NCI-H82 treated with DMSO at 0.1 percent for 48 hours (cell line): Measurements from ENCODE around the gene PLK5.
A peak's percentile ranks its signal among the peaks of the same experiment; 100 is the strongest.
"Not testable (repeated sequence)": the region's sequence is repeated elsewhere in the genome, so short reads cannot be mapped to it uniquely, and the experiment has no call there.

Experiments used
- DNase-seq: peaks from one replicate; lab custom pipeline; 2025; ENCODE audit not compliant: unreplicated experiment; lab: John Stamatoyannopoulos, UW

The PLK5 gene, protein sequence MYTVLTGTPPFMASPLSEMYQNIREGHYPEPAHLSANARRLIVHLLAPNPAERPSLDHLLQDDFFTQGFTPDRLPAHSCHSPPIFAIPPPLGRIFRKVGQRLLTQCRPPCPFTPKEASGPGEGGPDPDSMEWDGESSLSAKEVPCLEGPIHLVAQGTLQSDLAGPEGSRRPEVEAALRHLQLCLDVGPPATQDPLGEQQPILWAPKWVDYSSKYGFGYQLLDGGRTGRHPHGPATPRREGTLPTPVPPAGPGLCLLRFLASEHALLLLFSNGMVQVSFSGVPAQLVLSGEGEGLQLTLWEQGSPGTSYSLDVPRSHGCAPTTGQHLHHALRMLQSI

DNA sequence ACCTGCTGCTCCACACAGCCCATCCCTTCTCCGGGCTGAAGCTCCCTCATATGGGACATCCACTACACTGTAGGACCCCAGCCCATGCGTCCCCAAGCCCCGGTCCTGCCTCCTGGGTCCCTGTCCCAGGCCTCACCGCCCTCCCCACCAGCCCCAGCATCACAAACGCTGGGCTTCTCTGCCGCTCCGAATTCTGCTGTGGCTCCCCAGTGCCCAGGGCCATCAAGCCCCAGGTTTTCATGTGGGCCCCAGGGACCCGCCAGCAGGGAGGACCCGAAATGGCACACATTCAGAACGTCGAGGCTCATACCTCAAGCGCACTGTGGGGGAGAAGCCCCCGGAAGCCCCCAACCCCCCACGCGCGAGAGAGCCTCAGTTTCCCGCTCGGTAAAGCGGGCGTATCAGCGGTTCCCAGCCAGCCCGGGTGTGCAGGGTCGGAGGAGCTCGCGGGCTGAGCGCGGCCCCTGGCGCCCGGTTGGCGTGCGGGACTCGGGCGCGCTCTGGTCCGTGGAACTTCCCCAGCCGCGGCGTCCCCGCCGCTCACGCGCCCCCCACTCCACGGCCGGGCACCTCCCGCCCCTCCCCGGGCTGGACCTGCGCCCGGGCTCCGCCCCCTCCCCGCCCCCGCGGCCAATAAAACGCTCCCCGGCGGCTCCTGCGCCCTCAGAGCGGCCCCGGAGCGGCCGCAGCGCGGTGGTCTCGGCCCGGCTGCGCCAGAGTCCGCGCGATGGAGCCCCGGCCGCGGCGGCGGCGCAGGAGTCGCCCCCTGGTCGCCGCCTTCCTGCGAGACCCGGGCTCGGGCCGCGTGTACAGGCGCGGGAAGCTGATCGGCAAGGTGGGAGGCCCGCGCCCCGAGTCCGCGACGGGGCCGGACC, at the start of gene PLK5:
Gene PLK5, plus strand, starts transcription at position 666 of the 875 bp plus-strand sequence. CDS start 2,920 bp downstream, outside the sequence.
- no peak for DNase-seq

DNA sequence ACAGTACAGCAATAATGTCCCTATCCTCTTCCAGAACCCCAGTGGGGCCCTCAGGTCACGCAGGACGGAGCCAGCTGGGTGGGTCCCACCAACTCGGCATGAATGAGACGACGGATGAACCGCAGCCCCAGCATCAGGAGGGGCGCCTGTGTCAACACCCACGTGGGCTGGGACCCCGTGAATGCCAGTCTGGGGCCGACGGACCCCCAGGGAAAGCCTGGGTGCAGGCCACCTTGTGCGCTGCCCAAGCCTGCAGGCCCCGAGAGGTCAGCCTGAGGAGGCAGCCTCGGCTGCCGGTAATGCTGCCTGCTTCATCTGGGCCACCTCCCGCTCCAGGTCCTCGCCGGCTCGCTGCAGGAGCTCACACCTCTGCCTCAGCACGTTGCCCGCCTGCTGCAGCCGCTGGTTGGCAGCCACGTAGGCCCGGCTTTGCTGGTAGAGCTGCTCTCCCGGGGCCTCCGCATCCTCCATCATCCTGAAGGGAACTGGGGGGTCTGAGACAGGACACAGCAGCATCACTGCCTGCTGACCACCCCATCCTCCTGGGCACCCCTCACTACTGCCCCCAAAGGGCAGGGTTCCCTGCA, 49.0 kb upstream of the PLK5 start:
- no peak for DNase-seq

DNA sequence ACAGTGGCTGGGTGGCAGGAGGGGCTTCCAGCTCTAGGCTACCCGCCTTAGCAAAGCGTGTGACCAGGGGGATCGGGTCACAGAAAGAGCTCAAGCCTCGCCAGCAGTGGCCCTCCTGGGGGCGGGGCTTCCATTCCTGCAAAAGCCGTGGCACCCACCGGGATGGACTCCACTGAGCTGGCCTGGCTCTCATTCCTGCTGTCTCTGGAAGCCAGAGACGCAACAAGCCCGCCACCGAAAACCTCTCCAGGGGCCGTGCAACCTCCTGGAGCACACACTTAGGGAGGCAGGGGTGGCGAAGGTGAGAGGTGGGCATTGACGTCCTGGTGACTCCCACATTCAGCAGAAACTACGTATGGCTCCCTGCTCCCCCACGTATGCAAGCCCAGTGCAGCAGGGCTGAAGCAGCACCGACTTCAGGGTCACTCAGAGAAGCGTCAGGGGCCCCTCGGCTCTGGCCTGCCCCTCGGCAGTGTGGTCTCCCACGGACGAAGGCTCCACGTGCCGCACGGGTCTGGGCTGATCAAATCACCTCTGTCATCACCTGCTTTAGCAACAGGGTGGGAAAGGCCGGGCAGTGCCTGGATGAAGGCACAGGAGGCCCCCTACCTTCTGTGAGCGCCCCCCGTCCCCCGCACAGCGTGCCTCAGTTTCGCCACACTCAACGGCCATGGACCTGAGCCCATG, 48.0 kb upstream of the PLK5 start:
- DNase-seq: no peak

DNA sequence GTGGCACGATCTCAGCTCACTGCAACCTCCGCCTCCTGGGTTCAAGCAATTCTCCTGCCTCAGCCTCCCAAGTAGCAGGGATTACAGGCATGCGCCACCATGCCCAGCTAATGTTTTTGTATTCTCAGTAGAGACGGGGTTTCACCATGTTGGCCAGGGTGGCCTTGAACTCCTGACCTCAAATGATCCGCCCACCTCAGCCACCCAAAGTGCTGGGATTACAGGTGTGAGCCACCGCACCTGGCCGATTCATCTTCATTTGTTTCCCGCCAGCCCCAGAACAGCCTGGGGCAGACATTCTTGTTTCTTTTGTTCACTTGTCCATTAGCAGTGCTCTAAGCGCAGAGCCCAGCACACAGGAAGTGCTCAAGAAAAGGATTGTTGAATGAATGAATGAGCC, 46.8 kb upstream of the PLK5 start:
- DNase-seq: not testable (repeated sequence)

DNA sequence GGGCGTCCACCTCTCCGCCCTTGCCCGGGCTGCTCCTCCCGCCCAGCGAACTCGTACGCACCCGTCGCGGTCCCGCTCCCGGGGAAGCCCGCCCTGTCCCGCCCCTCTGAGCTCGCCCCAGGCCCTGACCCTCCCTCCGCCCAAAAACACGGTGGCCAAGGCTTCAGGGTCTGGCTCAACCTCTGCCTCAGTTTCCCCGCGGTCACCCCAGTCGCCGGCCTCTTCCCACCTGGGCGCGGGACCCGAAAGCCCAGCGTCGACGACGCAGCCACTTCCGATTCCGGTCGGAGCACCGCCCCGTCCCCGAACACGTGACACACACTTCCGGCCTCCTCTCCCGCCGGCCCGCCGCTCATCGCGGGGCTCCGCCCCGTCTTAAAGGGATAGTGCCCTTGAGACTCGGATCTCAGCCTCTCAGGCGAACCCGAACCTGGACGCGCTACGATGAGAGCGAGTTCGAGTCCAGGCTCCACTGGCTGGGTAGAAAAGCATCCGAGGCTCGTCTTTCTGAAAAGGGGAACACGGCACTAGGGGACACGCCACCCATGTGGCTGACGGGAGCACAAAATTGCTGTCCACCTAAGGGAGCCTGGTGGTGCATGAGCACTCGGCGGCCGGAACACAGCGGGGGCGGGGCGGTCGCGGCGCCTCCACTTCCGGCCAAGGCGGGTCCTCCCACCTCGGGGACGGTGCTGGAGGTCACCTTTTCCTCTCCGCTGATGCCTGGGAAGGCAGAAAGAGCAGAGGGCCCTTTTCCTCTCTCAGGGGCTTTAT, 44.8 kb upstream of the PLK5 start, which contains the start of gene C19orf25:
Gene C19orf25, minus strand, starts transcription at position 282 of the 774 bp plus-strand sequence. CDS start 312 bp downstream, outside the sequence.
- peak; percentile 67 for DNase-seq

DNA sequence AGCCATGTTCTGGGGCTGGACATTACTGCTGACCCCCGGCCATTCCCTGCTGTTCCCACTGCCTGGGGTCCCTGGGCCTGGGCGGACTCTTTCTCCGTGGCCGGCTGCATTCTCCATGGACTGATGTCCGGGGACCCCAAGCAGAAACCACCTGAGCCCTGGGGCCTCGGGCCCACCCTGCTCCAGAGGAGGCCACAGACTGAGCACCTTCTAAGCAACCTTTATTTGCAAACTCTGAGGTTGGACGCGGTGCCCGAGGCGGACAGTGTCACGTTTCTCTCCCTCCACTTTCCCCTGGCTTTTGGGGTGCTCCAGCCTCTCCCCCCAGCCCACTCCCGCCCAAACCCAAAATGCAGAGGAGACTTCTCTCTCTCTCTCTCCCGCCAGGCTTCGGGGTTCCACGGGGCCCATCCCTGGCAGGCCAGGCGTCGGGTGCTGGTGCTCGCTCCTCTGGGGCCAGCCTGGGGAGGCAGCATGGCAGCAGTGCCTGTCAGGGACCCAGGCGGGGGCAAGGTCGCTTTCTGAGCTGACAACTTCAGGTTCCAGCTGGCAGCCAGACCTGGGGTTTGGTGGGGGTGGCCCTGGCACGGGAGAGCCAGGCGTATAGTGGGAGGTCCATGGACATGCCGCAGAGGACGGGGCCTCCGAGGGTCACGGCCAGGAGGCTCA, 42.5 kb upstream of the PLK5 start:
- DNase-seq: no peak

DNA sequence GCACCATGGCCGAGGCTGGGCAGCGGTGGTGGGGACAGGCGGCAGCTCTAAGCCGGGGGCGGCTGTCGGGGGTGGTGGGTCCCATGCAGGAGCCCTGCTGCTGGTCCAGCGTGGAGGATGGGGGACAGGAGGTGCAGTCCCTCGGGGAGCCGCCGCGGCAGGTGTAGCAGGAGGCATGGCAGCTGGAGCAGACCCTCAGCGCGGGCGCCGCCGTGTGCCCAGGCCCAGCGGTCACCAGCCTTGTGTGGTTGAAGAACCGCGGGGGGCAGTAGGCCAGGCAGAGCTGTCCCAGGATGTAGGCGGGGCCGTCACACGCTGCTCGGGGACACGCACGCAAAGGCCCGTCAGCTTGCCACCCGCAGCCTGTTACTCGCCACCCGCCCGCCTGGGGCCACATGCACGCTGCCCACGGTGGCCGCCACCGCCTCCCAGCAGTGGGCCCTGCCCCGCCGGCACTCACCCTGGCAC, 42.0 kb upstream of the PLK5 start:
- DNase-seq: no peak

DNA sequence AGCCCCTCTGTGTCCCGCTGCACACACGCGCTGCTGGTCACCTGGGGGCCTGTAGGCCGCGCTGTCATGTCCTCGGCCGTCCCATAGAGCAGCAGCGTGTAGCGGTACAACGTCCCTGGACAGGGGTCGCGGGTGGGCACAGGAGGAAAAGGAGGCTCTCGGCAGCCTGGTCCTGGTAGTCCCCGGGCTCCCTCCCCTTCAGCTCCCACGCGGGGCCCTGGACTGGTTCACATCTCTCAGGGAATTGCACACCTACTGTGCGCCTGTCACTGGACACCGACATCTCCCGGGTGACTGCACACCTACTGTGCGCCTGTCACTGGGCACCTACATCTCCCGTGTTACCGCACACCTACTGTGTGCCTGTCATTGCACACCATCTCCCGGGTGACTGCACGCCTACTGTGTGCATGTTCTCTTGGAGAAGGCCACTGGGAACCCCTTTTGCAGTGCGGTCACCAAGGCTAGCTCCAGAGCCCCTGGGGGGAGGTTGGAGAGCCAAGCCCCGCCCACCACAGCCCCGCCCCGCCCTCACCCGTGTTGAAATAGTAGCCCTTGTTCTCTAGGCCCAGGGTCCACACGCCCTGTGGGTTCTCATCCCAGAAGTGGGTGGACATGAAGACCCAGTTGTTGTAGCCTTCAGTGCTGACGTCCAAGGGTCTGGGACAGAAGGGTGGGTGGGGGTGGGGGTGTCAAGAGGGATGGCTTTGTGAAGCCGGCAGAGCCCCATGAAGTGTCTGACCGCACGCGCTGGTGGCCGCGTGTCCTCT, 41.3 kb upstream of the PLK5 start:
- DNase-seq: no peak

DNA sequence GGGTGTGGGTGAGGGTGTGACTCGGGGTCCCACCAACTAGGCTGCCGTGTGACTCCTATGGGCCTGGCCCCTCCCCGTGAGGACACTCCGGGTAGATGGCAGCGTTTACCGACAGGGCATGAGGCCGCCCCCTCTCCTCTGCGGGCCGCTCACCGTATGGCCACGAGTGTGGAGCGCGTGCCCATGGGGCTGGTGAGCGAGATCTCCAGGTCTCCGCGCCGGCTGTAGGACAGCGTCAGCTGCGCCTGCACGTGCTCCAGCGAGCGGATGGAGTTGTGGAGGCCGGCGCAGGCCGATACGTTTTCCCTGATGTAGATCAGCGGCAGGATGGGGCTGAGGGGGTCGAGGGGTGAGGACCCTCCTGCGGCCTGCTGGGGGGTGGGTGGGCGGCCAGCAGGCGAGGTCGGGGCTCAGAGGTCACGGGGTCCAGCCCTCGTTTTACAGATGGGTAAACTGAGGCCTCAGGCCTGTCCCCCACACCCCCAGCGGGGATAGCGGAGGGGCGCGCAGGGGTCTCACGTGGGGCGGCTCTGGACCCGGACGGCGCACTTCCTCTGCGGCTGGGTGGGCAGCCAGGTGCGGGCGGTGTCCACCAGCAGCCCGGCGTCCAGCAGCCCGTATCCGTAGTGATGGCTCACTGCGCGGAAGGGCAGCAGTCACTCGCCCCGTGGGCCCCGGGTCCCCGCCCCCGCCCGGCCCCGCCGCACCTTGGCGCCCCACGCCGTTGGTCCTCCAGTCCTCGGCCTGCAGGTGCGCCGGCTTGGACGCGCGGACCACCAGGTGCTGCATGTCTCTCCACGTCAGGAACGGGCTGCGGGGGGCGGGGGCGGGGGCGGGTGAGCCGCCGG, 40.5 kb upstream of the PLK5 start:
- DNase-seq: no peak

DNA sequence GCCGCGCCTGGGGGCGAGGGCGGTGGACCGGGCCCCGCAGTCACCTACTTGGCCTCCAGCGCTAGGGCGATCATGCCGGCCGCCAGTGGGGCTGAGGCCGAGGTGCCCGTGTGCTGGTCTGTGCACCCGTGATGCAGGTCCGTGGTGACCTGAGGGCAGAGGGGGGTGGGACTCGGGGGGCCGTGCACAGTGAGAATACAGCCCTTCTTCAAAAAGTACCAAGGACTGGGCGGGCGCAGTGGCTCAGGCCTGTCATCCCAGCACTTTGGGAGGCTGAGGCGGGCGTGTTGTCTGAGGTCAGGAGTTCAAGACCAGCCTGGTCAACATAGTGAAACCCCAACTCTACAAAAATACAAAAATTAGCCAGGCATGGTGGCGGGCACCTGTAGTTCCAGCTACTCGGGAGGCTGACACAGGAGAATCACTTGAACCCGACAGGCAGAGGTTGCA, 39.9 kb upstream of the PLK5 start:
- no peak for DNase-seq

DNA sequence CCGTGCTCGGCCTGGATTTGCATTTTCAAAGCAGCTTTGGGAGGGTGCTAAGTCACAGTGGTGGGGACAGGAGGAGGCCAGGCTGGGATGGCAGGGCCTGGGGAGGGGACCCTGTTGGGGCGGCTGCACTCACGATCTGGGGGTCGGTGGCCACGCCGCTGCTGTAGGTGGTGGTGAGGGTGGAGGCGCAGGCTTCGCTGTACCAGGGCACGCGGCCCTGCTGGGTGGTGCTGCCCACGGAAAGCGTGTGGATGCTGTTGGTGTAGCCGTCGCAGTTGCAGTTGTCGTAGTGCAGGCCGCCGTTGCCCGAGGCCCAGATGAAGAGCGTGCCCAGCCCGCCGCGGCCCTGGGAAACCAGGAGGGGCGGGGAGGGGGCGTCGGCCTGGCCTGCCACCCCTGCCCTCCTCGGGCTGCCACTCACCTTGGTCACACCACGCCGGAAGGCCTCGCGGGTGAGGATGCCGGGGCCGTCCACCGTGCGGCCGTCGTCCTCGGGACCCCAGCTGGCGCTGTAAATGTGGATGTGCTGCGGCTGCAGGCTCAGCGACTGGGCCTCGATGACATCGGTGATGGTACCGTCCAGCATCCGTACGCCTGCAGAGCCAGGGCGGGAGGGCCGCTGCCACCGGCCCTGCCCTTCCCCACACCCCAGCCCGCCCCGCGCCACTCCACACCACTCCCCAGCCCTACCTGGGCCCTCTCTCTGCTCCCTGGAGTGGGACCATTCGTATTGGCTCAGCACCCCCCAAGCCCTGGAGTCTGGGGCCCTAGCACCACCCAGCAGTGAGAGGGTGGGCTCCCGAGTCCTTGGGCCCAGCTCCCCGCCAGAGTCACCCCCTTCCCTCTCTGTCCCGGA, 36.9 kb upstream of the PLK5 start:
- DNase-seq: no peak

DNA sequence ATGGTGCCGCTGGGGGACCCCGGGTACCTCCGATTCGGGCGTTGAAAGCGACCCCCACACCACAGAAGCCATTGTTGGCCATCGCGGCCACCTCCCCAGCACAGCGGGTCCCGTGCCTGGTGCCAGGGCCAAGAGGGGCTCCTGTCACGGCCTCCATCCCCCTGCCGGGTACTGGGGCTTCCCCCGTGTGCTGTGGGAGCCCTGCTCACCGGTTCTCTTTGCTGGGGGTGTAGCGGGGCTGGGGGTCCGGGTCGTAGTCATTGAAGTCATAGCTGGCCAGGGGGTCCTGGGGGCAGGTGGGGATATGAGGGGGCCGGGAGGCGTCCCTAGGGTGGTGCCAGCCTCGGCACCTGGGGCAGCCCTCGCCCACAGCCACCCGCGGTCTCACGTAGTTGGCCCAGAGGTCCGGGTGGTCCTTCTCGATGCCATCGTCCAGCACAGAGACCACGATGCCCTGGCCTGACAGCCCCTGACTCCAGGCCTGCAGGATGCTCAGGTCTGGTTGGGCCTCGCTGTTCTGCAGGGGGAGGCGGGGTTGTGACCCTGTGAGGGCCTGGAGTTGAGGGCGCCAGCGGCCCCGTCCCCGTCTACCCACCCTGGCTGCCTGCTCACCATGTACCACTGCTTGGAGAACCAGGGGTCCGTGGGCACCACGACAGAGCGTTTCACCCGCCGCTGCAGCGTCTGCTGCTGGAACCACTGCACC, 36.1 kb upstream of the PLK5 start:
- DNase-seq: no peak

DNA sequence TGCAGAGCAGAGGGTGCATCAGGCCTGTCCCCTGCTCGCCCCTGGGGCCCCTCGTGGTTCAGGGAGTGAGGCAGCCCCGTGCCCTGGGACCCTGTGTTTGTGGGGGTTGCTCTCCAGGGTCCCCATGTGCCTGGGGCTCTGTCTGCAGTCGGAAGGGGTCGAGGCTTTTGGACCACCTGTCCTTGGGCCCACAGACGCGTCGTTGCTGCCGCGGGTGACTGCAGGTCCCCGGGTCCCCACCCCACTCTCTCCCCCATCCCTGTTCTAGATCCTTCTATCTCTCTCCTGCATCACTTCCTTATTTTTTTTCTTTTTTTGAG, 35.6 kb upstream of the PLK5 start:
- no peak for DNase-seq

DNA sequence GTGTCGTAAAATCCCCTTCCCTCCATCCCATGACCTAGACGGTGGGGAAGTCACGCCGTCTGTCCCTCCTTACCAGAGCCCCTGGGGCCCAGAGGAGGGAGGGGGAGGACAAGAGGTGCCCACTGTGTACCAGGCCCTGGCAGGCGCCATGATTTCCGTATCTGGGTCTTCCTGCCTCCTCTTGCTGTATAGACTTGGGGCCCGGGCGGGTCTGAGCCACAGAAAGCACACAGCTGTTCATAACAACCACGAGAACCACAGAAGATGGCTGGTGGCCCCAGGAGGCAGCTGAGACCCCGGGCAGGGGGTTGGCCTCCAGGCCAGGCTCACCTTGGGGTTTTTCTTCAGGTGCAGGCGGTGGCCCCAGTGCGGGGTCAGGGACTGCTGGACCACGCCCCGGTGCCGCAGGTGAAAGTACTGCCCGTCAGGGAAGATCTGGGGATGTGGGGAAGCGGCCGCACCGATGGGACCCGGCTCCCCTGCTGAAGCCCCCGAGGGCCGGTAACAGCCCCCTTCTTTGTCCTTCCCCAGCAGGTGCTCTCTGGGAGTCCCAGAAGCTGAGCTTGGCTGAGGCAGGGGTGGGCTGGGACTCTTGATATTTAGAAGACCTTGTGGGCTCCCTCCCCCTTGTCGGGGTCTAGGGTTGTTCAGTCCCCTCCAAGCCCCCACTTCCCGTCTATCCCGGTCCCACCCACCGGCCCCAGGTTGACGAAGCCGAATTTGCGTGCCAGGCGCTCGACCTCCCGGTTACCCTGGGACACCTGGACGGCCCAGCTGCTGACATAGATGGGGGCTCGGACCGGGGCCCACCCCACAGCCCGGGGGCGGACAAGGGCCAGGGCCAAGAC, 34.2 kb upstream of the PLK5 start:
- no peak for DNase-seq

DNA sequence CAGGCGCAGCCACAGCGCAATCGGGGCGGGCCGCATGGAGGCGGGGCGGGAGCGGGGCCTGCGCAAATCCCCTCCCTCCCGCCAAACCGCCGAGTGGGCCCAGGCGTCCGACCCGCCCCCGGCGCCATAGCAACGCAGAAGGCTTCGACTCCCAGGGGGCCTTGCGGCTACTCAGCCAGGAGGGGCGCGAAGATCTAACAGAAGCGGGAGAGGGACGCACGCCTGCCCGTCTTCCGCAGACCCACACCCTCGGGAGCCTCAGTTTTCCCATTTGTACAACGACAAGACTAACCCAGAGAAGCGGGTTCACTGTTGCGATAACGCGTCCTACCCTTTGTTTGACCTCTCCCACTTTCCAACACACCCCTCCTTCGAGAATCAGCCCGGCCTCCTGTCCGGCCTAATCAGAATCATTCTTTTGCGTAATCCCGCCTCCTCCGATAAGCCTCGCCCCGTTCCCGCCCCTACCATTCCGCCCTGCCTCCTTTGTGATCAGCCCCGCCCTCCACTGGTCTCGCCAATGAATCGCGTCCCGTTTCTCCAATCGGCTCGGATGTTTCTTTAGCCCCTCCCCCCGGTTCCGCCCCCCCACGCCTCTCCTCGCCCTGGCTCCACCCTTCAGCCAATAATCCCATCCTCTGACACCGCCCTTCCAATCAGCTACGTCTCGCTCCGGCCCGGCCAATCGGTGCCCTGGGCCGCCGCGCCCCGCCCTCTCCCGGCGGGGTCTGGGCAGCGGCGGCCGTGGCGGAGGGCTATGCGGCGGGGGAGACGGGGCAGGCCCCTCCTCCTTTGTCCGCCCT, 33.4 kb upstream of the PLK5 start, which contains the start of gene PCSK4:
Gene PCSK4, minus strand, starts transcription at position 40 of the 803 bp plus-strand sequence. Its CDS starts 4 bp downstream, at position 36.
- peak; percentile 93 for DNase-seq
